SK-N-SH (cell line): Measurements from ENCODE around the gene QSOX2. TPM values are rescaled to one million over a fixed set of nuclear protein-coding genes. Genes with fewer than 3 reads are reported as not detected.

Experiments used
- CTCF ChIA-PET: fragments of 300-600, 350-600 bp; formaldehyde crosslinking; extraction: SDS; loops from one replicate; lab custom pipeline; 2021; lab: Yijun Ruan, JAX
- POLR2A ChIA-PET: fragments of 350-600 bp; sonication (Branson Sonifier 250); formaldehyde crosslinking; extraction: SDS; loops from one replicate; lab custom pipeline; 2020; ENCODE audit warnings: antibody characterized with exemption, inconsistent platforms; lab: Yijun Ruan, JAX
- DNase-seq: peaks from one replicate; pipeline ENCODE4 v3.0.0; 2012
- H2AFZ ChIP-seq: fragments of 200-600 bp; sonication (generic); 2 replicates; pipeline ENCODE4 v1.8.1; 2016; ENCODE audit warnings: antibody characterized with exemption, mild to moderate bottlenecking, low read depth
- H3F3A ChIP-seq: fragments of 200-600 bp; sonication (generic); replicated peaks from 2 replicates; pipeline ENCODE3; 2016; ENCODE audit warnings: antibody characterized with exemption, mild to moderate bottlenecking; ENCODE audit not compliant: insufficient read depth
- H3K27ac ChIP-seq, 2 experiments: fragments of 200-500 bp in 1 of 2; fragments of 200-600 bp in 1 of 2; sonication (Bioruptor generic) in 1 of 2; sonication (generic), shearing (Covaris generic) in 1 of 2; 2 replicates each; pipeline versions ENCODE4 v1.5.1 to v1.6.1; 2014 to 2016; ENCODE audit warnings: low read depth in 2 of 2, inconsistent platforms in 1 of 2, low read length in 1 of 2, mild to moderate bottlenecking in 1 of 2, mixed read lengths in 1 of 2
- H3K27me3 ChIP-seq: fragments of 200-600 bp; sonication (generic), shearing (Covaris generic); 2 replicates; pipeline ENCODE4 v1.6.1; 2016; ENCODE audit warnings: mixed run types; ENCODE audit not compliant: insufficient read depth
- H3K36me3 ChIP-seq, 2 experiments: fragments of 200-500 bp in 1 of 2; fragments of 200-600 bp in 1 of 2; sonication (Bioruptor generic) in 1 of 2; sonication (generic) in 1 of 2; replicated peaks in 1 of 2; 2 replicates each; pipeline versions ENCODE3 to v1.5.1; 2014 to 2016; ENCODE audit warnings: low read length in 1 of 2, mild to moderate bottlenecking in 1 of 2; ENCODE audit not compliant: insufficient read depth in 2 of 2, control insufficient read depth in 1 of 2
- H3K4me1 ChIP-seq, 2 experiments: fragments of 200-500 bp in 1 of 2; fragments of 200-600 bp in 1 of 2; sonication (Bioruptor generic) in 1 of 2; sonication (generic), shearing (Covaris generic) in 1 of 2; 2 replicates each; pipeline versions ENCODE4 v1.5.1 to v1.6.1; 2014 to 2016; ENCODE audit warnings: low read depth in 1 of 2, low read length in 1 of 2, mixed run types in 1 of 2; ENCODE audit not compliant: insufficient read depth in 2 of 2, control insufficient read depth in 1 of 2
- H3K4me2 ChIP-seq: fragments of 200-600 bp; sonication (generic), shearing (Covaris generic); 2 replicates; pipeline ENCODE4 v1.6.1; 2017; ENCODE audit warnings: mixed run types
- H3K4me3 ChIP-seq, 2 experiments: fragments of 200-500 bp in 1 of 2; fragments of 200-600 bp in 1 of 2; sonication (Bioruptor generic) in 1 of 2; sonication (generic), shearing (Covaris generic) in 1 of 2; 2 replicates each; pipeline versions ENCODE4 v1.5.1 to v1.8.1; 2014 to 2016; ENCODE audit warnings: low read depth in 2 of 2, inconsistent platforms in 1 of 2, low read length in 1 of 2, mild to moderate bottlenecking in 1 of 2, mixed read lengths in 1 of 2, moderate library complexity in 1 of 2
- H3K79me2 ChIP-seq: fragments of 200-600 bp; sonication (generic); 2 replicates; pipeline ENCODE4 v1.8.1; 2017; ENCODE audit warnings: mild to moderate bottlenecking; ENCODE audit not compliant: insufficient read depth
- H3K9ac ChIP-seq: fragments of 200-600 bp; sonication (generic); 2 replicates; pipeline ENCODE4 v1.6.1; 2017; ENCODE audit warnings: mixed run types
- H3K9me2 ChIP-seq: fragments of 200-600 bp; sonication (generic); 2 replicates; pipeline ENCODE4 v1.6.1; 2017; ENCODE audit warnings: mixed run types
- H3K9me3 ChIP-seq: fragments of 200-600 bp; sonication (generic); 2 replicates; pipeline ENCODE4 v1.6.1; 2017; ENCODE audit warnings: mixed run types, mild to moderate bottlenecking, moderate library complexity
- H4K20me1 ChIP-seq: fragments of 200-600 bp; sonication (generic); 2 replicates; pipeline ENCODE4 v1.6.1; 2017; ENCODE audit warnings: mild to moderate bottlenecking, mixed run types; ENCODE audit not compliant: insufficient read depth
- CHD2 ChIP-seq: fragments of 150-350 bp; IDR thresholded peaks from 2 replicates; pipeline ENCODE4 v1.6.1; 2018; ENCODE audit warnings: low read length; ENCODE audit not compliant: partially characterized antibody
- EZH2phosphoT487 ChIP-seq: fragments of 200-600 bp; sonication (generic); IDR thresholded peaks from 2 replicates; pipeline ENCODE4 v1.6.1; 2017; ENCODE audit warnings: low read depth, mixed run types, mild to moderate bottlenecking, antibody characterized with exemption, moderate library complexity, borderline replicate concordance
- FOSL2 ChIP-seq: IDR thresholded peaks from 2 replicates; pipeline ENCODE4 v1.4.0; 2012; ENCODE audit warnings: low read depth, mild to moderate bottlenecking, moderate library complexity, borderline replicate concordance
- FOXJ3 ChIP-seq: sonication (generic); formaldehyde crosslinking; IDR thresholded peaks from 2 replicates; pipeline ENCODE4 v1.5.1; 2020; ENCODE audit warnings: mild to moderate bottlenecking, missing genetic modification reagents
- JUND ChIP-seq: IDR thresholded peaks from 2 replicates; pipeline ENCODE4 v1.4.0; 2012
- NFIC ChIP-seq: IDR thresholded peaks from 2 replicates; pipeline ENCODE4 v1.4.0; 2012; ENCODE audit warnings: borderline replicate concordance
- NRF1 ChIP-seq: IDR thresholded peaks from 2 replicates; pipeline ENCODE4 v1.6.1; 2012; ENCODE audit warnings: low read depth, mild to moderate bottlenecking, low read length
- RFX5 ChIP-seq: IDR thresholded peaks from 2 replicates; pipeline ENCODE4 v1.6.1; 2012; ENCODE audit warnings: mild to moderate bottlenecking, improper control_type of control experiment, low read length
- SIN3A ChIP-seq: IDR thresholded peaks from 2 replicates; pipeline ENCODE4 v1.6.1; 2012; ENCODE audit warnings: low read depth, mild to moderate bottlenecking, low read length, moderate library complexity, borderline replicate concordance
- SMC3 ChIP-seq: IDR thresholded peaks from 2 replicates; pipeline ENCODE4 v1.6.1; 2012; ENCODE audit warnings: low read depth, low read length, improper control_type of control experiment
- TAF1 ChIP-seq: IDR thresholded peaks from 2 replicates; pipeline ENCODE4 v1.6.1; 2012; ENCODE audit warnings: low read depth, mild to moderate bottlenecking, low read length, moderate library complexity, borderline replicate concordance
- YY1 ChIP-seq: IDR thresholded peaks from 2 replicates; pipeline ENCODE4 v1.4.0; 2012; ENCODE audit warnings: low read depth, mild to moderate bottlenecking
- whole genome bisulfite sequencing: methylation state at CpG from one replicate; pipeline ENCODE4 v1.1.6; 2017; ENCODE audit warnings: low lambda C conversion rate; 5-methylcytosine and 5-hydroxymethylcytosine counted together
- polyA plus RNA-seq, 3 experiments: library from polyadenylated mRNA; depleted of rRNA; stranded (reverse); fragments of >200 nt; gene quantifications; 2 replicates each; pipeline ENCODE4 v1.2.3, GENCODE V29; 2012
- TF ChIP-seq, protein P1 (sequence below): IDR thresholded peaks from 2 replicates; pipeline ENCODE4 v1.4.0; 2012; ENCODE audit warnings: low read depth
- TF ChIP-seq, protein P2 (sequence below): fragments of 200-600 bp; sonication (generic); IDR thresholded peaks from 2 replicates; pipeline ENCODE4 v1.6.1; 2017; ENCODE audit warnings: antibody characterized with exemption, mild to moderate bottlenecking, moderate library complexity
- TF ChIP-seq, protein P3 (sequence below): IDR thresholded peaks from 2 replicates; pipeline ENCODE4 v1.6.1; 2012; ENCODE audit warnings: mild to moderate bottlenecking, low read depth, low read length, moderate library complexity
- TF ChIP-seq, protein P4 (sequence below): IDR thresholded peaks from 2 replicates; pipeline ENCODE4; 2012
- TF ChIP-seq, protein P5 (sequence below): IDR thresholded peaks from 2 replicates; pipeline ENCODE4 v1.4.0; 2012; ENCODE audit warnings: low read depth, borderline replicate concordance
- TF ChIP-seq, protein P6 (sequence below): fragments of 150-350 bp; IDR thresholded peaks from 2 replicates; pipeline ENCODE4 v1.6.1; 2017; ENCODE audit warnings: antibody characterized with exemption, low read length, low read depth, borderline replicate concordance
- TF ChIP-seq, protein P7 (sequence below): fragments of 150-350 bp; IDR thresholded peaks from 2 replicates; pipeline ENCODE4 v1.6.1; 2016; ENCODE audit warnings: mild to moderate bottlenecking, low read depth, low read length

The QSOX2 gene
- polyA plus RNA-seq, 1 of the 3 experiments (the other 2 are of a cell fraction) = 26.6 TPM

DNA sequence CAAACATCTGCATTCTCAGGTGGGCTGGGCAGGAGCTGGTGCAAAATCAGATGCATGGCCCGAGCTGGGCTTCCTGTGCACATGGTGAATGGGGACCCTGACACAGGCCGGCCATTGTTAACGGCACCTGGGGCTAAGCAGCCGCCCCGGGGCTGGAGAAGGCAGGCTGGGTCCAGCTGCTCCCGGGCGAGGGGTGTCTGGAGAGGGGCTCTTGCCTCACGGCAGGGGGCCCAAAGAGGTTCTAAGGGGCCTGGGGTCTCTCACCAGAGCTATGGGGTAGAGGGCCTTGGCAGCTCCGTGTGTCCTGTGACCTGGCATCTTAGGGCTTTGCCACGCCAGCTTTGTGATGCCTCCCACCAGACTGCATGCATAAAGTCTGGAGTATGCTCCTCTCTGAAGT is 5.1 kb upstream of the QSOX2 start:
- ChIA-PET POLR2A (no interaction called here), CTCF (interaction anchor here (1.1 to 1.7 kb wide), 3 partner anchors 17 to 34 kb away, joined by 3 to 6 read pairs (median 4); no protein-coding TSS in a partner anchor)
- no peak overlapping the region for H2AFZ ChIP-seq

More for the DNA sequence above, 5.1 kb upstream of the QSOX2 start:
- no peak for DNase-seq
- no peaks in the 10 kb centered on the region for H3K9me3 ChIP-seq
- no peak overlapping the region for H3K4me2 ChIP-seq
- H3K9me2 ChIP-seq = no peaks in the 10 kb centered on the region
- H3K27ac ChIP-seq = no peak overlapping the region
- H4K20me1 ChIP-seq = no peaks in the 10 kb centered on the region
- no peaks in the 10 kb centered on the region for H3K79me2 ChIP-seq
- H3F3A ChIP-seq = no peaks in the 10 kb centered on the region
- H3K9ac ChIP-seq = no peak overlapping the region
- H3K36me3 ChIP-seq = no peaks in the 10 kb centered on the region
- 60% methylated on average over 1 of the region's 10 CpGs for WGBS
- TF ChIP-seq, protein P1, sequence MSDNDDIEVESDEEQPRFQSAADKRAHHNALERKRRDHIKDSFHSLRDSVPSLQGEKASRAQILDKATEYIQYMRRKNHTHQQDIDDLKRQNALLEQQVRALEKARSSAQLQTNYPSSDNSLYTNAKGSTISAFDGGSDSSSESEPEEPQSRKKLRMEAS = no peak
- TF ChIP-seq, protein P2, sequence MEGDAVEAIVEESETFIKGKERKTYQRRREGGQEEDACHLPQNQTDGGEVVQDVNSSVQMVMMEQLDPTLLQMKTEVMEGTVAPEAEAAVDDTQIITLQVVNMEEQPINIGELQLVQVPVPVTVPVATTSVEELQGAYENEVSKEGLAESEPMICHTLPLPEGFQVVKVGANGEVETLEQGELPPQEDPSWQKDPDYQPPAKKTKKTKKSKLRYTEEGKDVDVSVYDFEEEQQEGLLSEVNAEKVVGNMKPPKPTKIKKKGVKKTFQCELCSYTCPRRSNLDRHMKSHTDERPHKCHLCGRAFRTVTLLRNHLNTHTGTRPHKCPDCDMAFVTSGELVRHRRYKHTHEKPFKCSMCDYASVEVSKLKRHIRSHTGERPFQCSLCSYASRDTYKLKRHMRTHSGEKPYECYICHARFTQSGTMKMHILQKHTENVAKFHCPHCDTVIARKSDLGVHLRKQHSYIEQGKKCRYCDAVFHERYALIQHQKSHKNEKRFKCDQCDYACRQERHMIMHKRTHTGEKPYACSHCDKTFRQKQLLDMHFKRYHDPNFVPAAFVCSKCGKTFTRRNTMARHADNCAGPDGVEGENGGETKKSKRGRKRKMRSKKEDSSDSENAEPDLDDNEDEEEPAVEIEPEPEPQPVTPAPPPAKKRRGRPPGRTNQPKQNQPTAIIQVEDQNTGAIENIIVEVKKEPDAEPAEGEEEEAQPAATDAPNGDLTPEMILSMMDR = no peak
- TF ChIP-seq TAF1 = no peak
- TF ChIP-seq, protein P3, sequence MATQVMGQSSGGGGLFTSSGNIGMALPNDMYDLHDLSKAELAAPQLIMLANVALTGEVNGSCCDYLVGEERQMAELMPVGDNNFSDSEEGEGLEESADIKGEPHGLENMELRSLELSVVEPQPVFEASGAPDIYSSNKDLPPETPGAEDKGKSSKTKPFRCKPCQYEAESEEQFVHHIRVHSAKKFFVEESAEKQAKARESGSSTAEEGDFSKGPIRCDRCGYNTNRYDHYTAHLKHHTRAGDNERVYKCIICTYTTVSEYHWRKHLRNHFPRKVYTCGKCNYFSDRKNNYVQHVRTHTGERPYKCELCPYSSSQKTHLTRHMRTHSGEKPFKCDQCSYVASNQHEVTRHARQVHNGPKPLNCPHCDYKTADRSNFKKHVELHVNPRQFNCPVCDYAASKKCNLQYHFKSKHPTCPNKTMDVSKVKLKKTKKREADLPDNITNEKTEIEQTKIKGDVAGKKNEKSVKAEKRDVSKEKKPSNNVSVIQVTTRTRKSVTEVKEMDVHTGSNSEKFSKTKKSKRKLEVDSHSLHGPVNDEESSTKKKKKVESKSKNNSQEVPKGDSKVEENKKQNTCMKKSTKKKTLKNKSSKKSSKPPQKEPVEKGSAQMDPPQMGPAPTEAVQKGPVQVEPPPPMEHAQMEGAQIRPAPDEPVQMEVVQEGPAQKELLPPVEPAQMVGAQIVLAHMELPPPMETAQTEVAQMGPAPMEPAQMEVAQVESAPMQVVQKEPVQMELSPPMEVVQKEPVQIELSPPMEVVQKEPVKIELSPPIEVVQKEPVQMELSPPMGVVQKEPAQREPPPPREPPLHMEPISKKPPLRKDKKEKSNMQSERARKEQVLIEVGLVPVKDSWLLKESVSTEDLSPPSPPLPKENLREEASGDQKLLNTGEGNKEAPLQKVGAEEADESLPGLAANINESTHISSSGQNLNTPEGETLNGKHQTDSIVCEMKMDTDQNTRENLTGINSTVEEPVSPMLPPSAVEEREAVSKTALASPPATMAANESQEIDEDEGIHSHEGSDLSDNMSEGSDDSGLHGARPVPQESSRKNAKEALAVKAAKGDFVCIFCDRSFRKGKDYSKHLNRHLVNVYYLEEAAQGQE = no peak
- TF ChIP-seq FOXJ3 = no peak
- TF ChIP-seq NFIC = no peak
- TF ChIP-seq SMC3 = no peak
- TF ChIP-seq, protein P4, sequence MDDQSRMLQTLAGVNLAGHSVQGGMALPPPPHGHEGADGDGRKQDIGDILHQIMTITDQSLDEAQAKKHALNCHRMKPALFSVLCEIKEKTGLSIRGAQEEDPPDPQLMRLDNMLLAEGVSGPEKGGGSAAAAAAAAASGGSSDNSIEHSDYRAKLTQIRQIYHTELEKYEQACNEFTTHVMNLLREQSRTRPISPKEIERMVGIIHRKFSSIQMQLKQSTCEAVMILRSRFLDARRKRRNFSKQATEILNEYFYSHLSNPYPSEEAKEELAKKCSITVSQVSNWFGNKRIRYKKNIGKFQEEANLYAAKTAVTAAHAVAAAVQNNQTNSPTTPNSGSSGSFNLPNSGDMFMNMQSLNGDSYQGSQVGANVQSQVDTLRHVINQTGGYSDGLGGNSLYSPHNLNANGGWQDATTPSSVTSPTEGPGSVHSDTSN = no peak
- no peak for TF ChIP-seq FOSL2
- no peak for TF ChIP-seq YY1
- TF ChIP-seq, protein P5, sequence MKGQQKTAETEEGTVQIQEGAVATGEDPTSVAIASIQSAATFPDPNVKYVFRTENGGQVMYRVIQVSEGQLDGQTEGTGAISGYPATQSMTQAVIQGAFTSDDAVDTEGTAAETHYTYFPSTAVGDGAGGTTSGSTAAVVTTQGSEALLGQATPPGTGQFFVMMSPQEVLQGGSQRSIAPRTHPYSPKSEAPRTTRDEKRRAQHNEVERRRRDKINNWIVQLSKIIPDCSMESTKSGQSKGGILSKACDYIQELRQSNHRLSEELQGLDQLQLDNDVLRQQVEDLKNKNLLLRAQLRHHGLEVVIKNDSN = no peak
- TF ChIP-seq, protein P6, sequence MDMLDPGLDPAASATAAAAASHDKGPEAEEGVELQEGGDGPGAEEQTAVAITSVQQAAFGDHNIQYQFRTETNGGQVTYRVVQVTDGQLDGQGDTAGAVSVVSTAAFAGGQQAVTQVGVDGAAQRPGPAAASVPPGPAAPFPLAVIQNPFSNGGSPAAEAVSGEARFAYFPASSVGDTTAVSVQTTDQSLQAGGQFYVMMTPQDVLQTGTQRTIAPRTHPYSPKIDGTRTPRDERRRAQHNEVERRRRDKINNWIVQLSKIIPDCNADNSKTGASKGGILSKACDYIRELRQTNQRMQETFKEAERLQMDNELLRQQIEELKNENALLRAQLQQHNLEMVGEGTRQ = no peak
- no peak for TF ChIP-seq RFX5
- no peak for TF ChIP-seq EZH2phosphoT487
- no peak for TF ChIP-seq NRF1
- no peak for TF ChIP-seq SIN3A
- TF ChIP-seq, protein P7, sequence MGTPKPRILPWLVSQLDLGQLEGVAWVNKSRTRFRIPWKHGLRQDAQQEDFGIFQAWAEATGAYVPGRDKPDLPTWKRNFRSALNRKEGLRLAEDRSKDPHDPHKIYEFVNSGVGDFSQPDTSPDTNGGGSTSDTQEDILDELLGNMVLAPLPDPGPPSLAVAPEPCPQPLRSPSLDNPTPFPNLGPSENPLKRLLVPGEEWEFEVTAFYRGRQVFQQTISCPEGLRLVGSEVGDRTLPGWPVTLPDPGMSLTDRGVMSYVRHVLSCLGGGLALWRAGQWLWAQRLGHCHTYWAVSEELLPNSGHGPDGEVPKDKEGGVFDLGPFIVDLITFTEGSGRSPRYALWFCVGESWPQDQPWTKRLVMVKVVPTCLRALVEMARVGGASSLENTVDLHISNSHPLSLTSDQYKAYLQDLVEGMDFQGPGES = no peak
- no peak for TF ChIP-seq JUND
- no peak for TF ChIP-seq CHD2
- peaks cover 0 to 19% of the 10 kb centered on the region in 2 experiments; a peak in 1 of 4 replicates for H3K4me1 ChIP-seq
- no peaks in the 10 kb centered on the region for H3K27me3 ChIP-seq
- H3K4me3 ChIP-seq = no peak overlapping the region
